ENCODE results near the gene ZNF573. TPM values are rescaled to one million over a fixed set of nuclear protein-coding genes. Genes with fewer than 3 reads are reported as not detected.
"Not testable (repeated sequence)": the region's sequence is repeated elsewhere in the genome, so short reads cannot be mapped to it uniquely, and the experiment has no call there.

Gene ZNF573
- total and polyA plus RNA-seq, 9 of the 15 experiments (the other 6 are each of a cell fraction or from before 2014, with no cell fraction given): 1.5 to 7.9 (median 4.3) TPM

- Histone ChIP-seq H3K4me1 (replicated peaks in 1 of 2; ENCODE audit: control insufficient read depth in 2 of 2, insufficient read depth in 2 of 2, low read length in 2 of 2) (no peaks in the 10 kb centered on the region), H3K9me3 (replicated peaks; ENCODE audit: control insufficient read depth, insufficient read depth, low read depth, low read length) (no peaks in the 10 kb centered on the region), H3K36me3 (ENCODE audit: control insufficient read depth, insufficient read depth, low read length) (0 out of 3 replicates have a peak, but pooled peaks cover 2% of the 10 kb centered on the region), H3K79me2 (ENCODE audit: control insufficient read depth, insufficient read depth, low read length) (no peaks in the 10 kb centered on the region), H3K9ac (ENCODE audit: insufficient read depth in 1 of 2, low read depth in 2 of 2, low read length in 2 of 2) (no peak overlapping the region), H2AFZ (ENCODE audit: low read depth, low read length) (no peak overlapping the region), H3K27ac (ENCODE audit: extremely low read depth, low read depth, low read length) (no peak overlapping the region), H3K9me1 (ENCODE audit: control insufficient read depth, insufficient read depth, low read length) (no peaks in the 10 kb centered on the region), H3K4me3 (no peak overlapping the region), H3K27me3 (ENCODE audit: control insufficient read depth in 2 of 2, insufficient read depth in 2 of 2, low read length in 2 of 2) (no peaks in the 10 kb centered on the region), H4K20me1 (replicated peaks; ENCODE audit: control insufficient read depth, insufficient read depth, low read length) (no peaks in the 10 kb centered on the region), H3K4me2 (ENCODE audit: insufficient read depth, low read length) (no peak overlapping the region)
- intact Hi-C loops (cut with micrococcal nuclease): no loop called here
- ChIA-PET CTCF (ENCODE audit: low intra/inter-chr PET ratio) (no interaction called here), POLR2A (no interaction called here)
- FAIRE-seq: no peak
- no peak for DNase-seq (ENCODE audit: extremely low read depth in 1 of 4, low spot score in 3 of 4)
- TF ChIP-seq NR1H2 (CRISPR knock-in tag; IDR thresholded peaks at IDR 0.05) (no peak), CEBPG (CRISPR knock-in tag; IDR thresholded peaks at IDR 0.05) (no peak), CEBPG (tag; conservative IDR thresholded peaks at IDR 0.05 in 1 of 2, IDR thresholded peaks at IDR 0.05 in 1 of 2) (peak; percentile 37 to 51; a peak in 2 of 4 replicates)
- in situ Hi-C loops (cut with MboI): no loop called here
- 50% methylated on average over 1 of the region's 1 CpG for WGBS (ENCODE audit: insufficient coverage, low coverage, missing lambda C conversion rate)
- no TSS peak for BruUV-seq (replicated peaks)
- ATAC-seq: no peak
These were observed 15.9 kb downstream of the ZNF573 start for GRCh38 chr19:37763488-37763887.

DNA sequence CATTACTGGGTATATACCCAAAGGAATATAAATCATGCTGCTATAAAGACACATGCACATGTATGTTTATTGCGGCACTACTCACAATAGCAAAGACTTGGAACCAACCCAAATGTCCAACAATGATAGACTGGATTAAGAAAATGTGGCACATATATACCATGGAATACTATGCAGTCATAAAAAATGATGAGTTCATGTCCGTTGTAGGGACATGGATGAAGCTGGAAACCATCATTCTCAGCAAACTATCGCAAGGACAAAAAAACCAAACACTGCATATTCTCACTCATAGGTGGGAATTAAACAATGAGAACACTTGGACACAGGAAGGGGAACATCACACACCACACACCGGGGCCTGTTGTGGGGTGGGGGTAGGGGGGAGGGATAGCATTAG lies 21.7 kb downstream of the ZNF573 start:
- H3K27me3 ChIP-seq (ENCODE audit: control insufficient read depth in 2 of 2, insufficient read depth in 2 of 2, low read length in 2 of 2); in situ Hi-C loops (cut with MboI); H4K20me1 ChIP-seq (replicated peaks; ENCODE audit: control insufficient read depth, insufficient read depth, low read length); H3K79me2 ChIP-seq (ENCODE audit: control insufficient read depth, insufficient read depth, low read length); H3K9me3 ChIP-seq (replicated peaks; ENCODE audit: control insufficient read depth, insufficient read depth, low read depth, low read length); H3K36me3 ChIP-seq (ENCODE audit: control insufficient read depth, insufficient read depth, low read length); H3K4me1 ChIP-seq (replicated peaks in 1 of 2; ENCODE audit: control insufficient read depth in 2 of 2, insufficient read depth in 2 of 2, low read length in 2 of 2); intact Hi-C loops (cut with micrococcal nuclease); FAIRE-seq; DNase-seq (ENCODE audit: extremely low read depth in 1 of 4, low spot score in 3 of 4); H2AFZ ChIP-seq (ENCODE audit: low read depth, low read length); H3K4me3 ChIP-seq; POLR2A ChIA-PET; H3K4me2 ChIP-seq (ENCODE audit: insufficient read depth, low read length); BruUV-seq (replicated peaks); H3K9me1 ChIP-seq (ENCODE audit: control insufficient read depth, insufficient read depth, low read length); H3K9ac ChIP-seq (ENCODE audit: insufficient read depth in 1 of 2, low read depth in 2 of 2, low read length in 2 of 2); ATAC-seq; CTCF ChIA-PET (ENCODE audit: low intra/inter-chr PET ratio); H3K27ac ChIP-seq (ENCODE audit: extremely low read depth, low read depth, low read length): not testable (repeated sequence)
- 40% methylated on average over 2 of the region's 4 CpGs for WGBS (ENCODE audit: insufficient coverage, low coverage, missing lambda C conversion rate)

Measured in K562 (cell line).